Stomach (tissue), 4 donors: ENCODE measurements around the gene PRMT1.

Experiments
- POLR2A ChIP-seq, 4 donors: fragments of 450-650 bp; IDR thresholded peaks; one replicate each; pipeline ENCODE4 v1.6.1; 2016; ENCODE audit warnings: antibody characterized with exemption in 4 of 4, control low read depth in 2 of 4, mild to moderate bottlenecking in 1 of 4, moderate library complexity in 1 of 4
- POLR2AphosphoS5 ChIP-seq, 3 donors: sonication (generic); formaldehyde crosslinking; IDR thresholded peaks; one replicate each; pipeline ENCODE4 v1.6.1; 2016; ENCODE audit warnings: antibody characterized with exemption in 3 of 3

- TF ChIP-seq POLR2A (IDR thresholded peaks at IDR 0.05) (no peak), POLR2AphosphoS5 (IDR thresholded peaks at IDR 0.05) (no peak)
Observed at GRCh38 chr19:49651820-49652550, 25.1 kb upstream of the PRMT1 start.
